Upper lobe of left lung (tissue), 4 donors: ENCODE measurements around the gene ADAMTS14.

ENCODE experiments used
- POLR2A ChIP-seq, 4 donors: fragments of 450-650 bp; IDR thresholded peaks; one replicate each; pipeline ENCODE4 v1.5.1; 2016 to 2017; ENCODE audit warnings: antibody characterized with exemption in 4 of 4, mild to moderate bottlenecking in 2 of 4
- POLR2AphosphoS5 ChIP-seq, 2 donors: sonication (generic); formaldehyde crosslinking; IDR thresholded peaks; one replicate each; pipeline ENCODE4 v1.5.1; 2017; ENCODE audit warnings: antibody characterized with exemption in 2 of 2
- TF ChIP-seq, protein P1 (sequence below), 6 experiments: fragments of 450-650 bp in 4 of 6; fragments of 200-600 bp in 2 of 6; sonication (generic) in 2 of 6; IDR thresholded peaks; one replicate each; pipeline ENCODE4 v1.5.1; 2016 to 2019; ENCODE audit warnings: antibody characterized with exemption in 6 of 6

DNA sequence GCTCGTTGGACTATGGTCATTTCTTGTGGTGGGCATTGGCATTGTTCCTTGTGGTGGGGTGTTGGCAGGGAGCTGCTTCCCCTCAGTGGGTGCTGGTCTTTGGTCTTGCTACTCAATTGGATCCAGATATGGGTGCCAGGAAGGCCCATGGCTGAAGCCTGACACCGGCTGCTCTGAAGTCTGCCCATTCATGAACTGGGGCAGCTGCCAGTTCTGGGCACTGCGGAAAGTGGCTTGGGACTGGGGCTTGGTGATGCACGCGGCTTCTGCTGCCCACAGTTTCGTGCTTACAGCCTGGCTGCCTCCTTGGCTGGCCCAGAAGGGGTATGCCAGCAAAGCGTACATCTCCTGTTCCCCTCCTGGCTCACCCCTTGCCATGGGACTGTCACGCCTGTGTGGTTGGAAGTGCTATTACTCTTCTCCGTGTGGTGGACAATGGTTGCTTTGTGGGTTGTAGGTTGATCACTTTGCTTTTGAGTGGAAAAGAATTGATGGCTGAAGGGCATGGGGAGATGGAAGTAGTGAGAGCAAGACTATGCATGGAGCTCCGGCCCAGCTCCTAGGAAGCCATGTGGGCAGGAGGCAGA lies 54.7 kb downstream of the ADAMTS14 start:
- no peak for TF ChIP-seq POLR2A (IDR thresholded peaks at IDR 0.05)
- TF ChIP-seq, protein P1, sequence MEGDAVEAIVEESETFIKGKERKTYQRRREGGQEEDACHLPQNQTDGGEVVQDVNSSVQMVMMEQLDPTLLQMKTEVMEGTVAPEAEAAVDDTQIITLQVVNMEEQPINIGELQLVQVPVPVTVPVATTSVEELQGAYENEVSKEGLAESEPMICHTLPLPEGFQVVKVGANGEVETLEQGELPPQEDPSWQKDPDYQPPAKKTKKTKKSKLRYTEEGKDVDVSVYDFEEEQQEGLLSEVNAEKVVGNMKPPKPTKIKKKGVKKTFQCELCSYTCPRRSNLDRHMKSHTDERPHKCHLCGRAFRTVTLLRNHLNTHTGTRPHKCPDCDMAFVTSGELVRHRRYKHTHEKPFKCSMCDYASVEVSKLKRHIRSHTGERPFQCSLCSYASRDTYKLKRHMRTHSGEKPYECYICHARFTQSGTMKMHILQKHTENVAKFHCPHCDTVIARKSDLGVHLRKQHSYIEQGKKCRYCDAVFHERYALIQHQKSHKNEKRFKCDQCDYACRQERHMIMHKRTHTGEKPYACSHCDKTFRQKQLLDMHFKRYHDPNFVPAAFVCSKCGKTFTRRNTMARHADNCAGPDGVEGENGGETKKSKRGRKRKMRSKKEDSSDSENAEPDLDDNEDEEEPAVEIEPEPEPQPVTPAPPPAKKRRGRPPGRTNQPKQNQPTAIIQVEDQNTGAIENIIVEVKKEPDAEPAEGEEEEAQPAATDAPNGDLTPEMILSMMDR (IDR thresholded peaks at IDR 0.05): no peak
- TF ChIP-seq POLR2AphosphoS5 (IDR thresholded peaks at IDR 0.05): no peak
